ENCODE results near the gene KCNT1. TPM values are rescaled to one million over a fixed set of nuclear protein-coding genes. Genes with fewer than 3 reads are reported as not detected.
"Not testable (repeated sequence)": the region's sequence is repeated elsewhere in the genome, so short reads cannot be mapped to it uniquely, and the experiment has no call there.

KCNT1 gene
- polyA plus RNA-seq, 4 donors = 0.07 to 0.22 (median 0.14) TPM

GRCh38 chr9:135671591-135672041 is 30.4 kb upstream of the KCNT1 start:
- no peak for DNase-seq (ENCODE audit: low read depth in 4 of 4, low spot score in 3 of 4)

GRCh38 chr9:135672786-135673185 is 29.2 kb upstream of the KCNT1 start:
- DNase-seq (ENCODE audit: low read depth in 4 of 4, low spot score in 3 of 4) = not testable (repeated sequence)

- DNase-seq (ENCODE audit: low read depth in 4 of 4, low spot score in 3 of 4) = no peak
Measured at GRCh38 chr9:135673941-135674340, 28.0 kb upstream of the KCNT1 start.

- DNase-seq (ENCODE audit: low read depth in 4 of 4, low spot score in 3 of 4) = no peak
Measured at GRCh38 chr9:135674977-135675376, 27.0 kb upstream of the KCNT1 start.

- no peak for DNase-seq (ENCODE audit: low read depth in 4 of 4, low spot score in 3 of 4)
Measured at GRCh38 chr9:135676891-135677290, 25.1 kb upstream of the KCNT1 start.

- no peak for DNase-seq (ENCODE audit: low read depth in 4 of 4, low spot score in 3 of 4)
Measured at GRCh38 chr9:135677641-135678168, 24.3 kb upstream of the KCNT1 start.

GRCh38 chr9:135678236-135679017 is 23.6 kb upstream of the KCNT1 start:
- no peak for DNase-seq (ENCODE audit: low read depth in 4 of 4, low spot score in 3 of 4)

- no peak for DNase-seq (ENCODE audit: low read depth in 4 of 4, low spot score in 3 of 4)
Measured at GRCh38 chr9:135680056-135680455, 21.9 kb upstream of the KCNT1 start.

GRCh38 chr9:135681161-135681560 is 20.8 kb upstream of the KCNT1 start:
- DNase-seq (ENCODE audit: low read depth in 4 of 4, low spot score in 3 of 4) = no peak

GRCh38 chr9:135683401-135684034 is 18.5 kb upstream of the KCNT1 start:
- no peak for DNase-seq (ENCODE audit: low read depth in 4 of 4, low spot score in 3 of 4)

GRCh38 chr9:135684691-135685090 is 17.3 kb upstream of the KCNT1 start:
- DNase-seq (ENCODE audit: low read depth in 4 of 4, low spot score in 3 of 4) = no peak

- DNase-seq (ENCODE audit: low read depth in 4 of 4, low spot score in 3 of 4) = no peak
Measured at GRCh38 chr9:135687216-135687615, 14.8 kb upstream of the KCNT1 start.

GRCh38 chr9:135689011-135689410 is 13.0 kb upstream of the KCNT1 start:
- DNase-seq (ENCODE audit: low read depth in 4 of 4, low spot score in 3 of 4) = no peak

GRCh38 chr9:135690836-135691570 is 11.0 kb upstream of the KCNT1 start:
- no peak for DNase-seq (ENCODE audit: low read depth in 4 of 4, low spot score in 3 of 4)

GRCh38 chr9:135692410-135692809 is 9.6 kb upstream of the KCNT1 start:
- no peak for DNase-seq (ENCODE audit: low read depth in 4 of 4, low spot score in 3 of 4)

- no peak for DNase-seq (ENCODE audit: low read depth in 4 of 4, low spot score in 3 of 4)
Measured at GRCh38 chr9:135693265-135693664, 8.7 kb upstream of the KCNT1 start.

- no peak for DNase-seq (ENCODE audit: low read depth in 4 of 4, low spot score in 3 of 4)
Measured at GRCh38 chr9:135693771-135694170, 8.2 kb upstream of the KCNT1 start.

GRCh38 chr9:135694414-135694813 is 7.6 kb upstream of the KCNT1 start:
- no peak for DNase-seq (ENCODE audit: low read depth in 4 of 4, low spot score in 3 of 4)

GRCh38 chr9:135695036-135695435 is 6.9 kb upstream of the KCNT1 start:
- DNase-seq (ENCODE audit: low read depth in 4 of 4, low spot score in 3 of 4) = no peak

GRCh38 chr9:135695642-135696041 is 6.3 kb upstream of the KCNT1 start:
- DNase-seq (ENCODE audit: low read depth in 4 of 4, low spot score in 3 of 4) = no peak

- DNase-seq (ENCODE audit: low read depth in 4 of 4, low spot score in 3 of 4) = no peak
Measured at GRCh38 chr9:135696446-135696845, 5.5 kb upstream of the KCNT1 start.
